HCT116 (cell line): ENCODE results near the gene NLRP12. TPM values are rescaled to one million over a fixed set of nuclear protein-coding genes. Genes with fewer than 3 reads are reported as not detected.

Experiments
- ATAC-seq: fragments of 200-7000 bp; cut with Tn5 transposase; 2 replicates; pipeline ENCODE4 v1.9.1; 2020; ENCODE audit warnings: mild to moderate bottlenecking, moderate library complexity
- BruUV-seq: library from RNA; stranded (reverse); fragments of 400-500 nt; replicated peaks from 2 replicates; lab custom pipeline; 2021; lab: Mats Ljungman, UMichigan
- CTCF ChIA-PET: fragments of 300-600 bp; sonication (Branson Sonifier 250); formaldehyde crosslinking; loops from one replicate; lab custom pipeline; 2021; ENCODE audit warnings: antibody characterized with exemption; lab: Charles Lee
- POLR2A ChIA-PET: fragments of 300-600, 350-600 bp; sonication (Branson Sonifier 250); formaldehyde crosslinking; loops from one replicate; lab custom pipeline; 2021; ENCODE audit warnings: antibody characterized with exemption; lab: Charles Lee
- RAD21 ChIA-PET, 2 experiments: fragments of 300-600 bp; sonication (Branson Sonifier 250); formaldehyde crosslinking; loops; one replicate each; lab custom pipeline; 2023; ENCODE audit warnings: low total read pairs in 2 of 2; ENCODE audit not compliant: uncharacterized antibody in 2 of 2, unreplicated experiment in 2 of 2, low non-redundant PET in 1 of 2; lab: Charles Lee
- DNase-seq: peaks from one replicate; pipeline ENCODE4 v3.0.0-alpha.2; 2010; ENCODE audit warnings: low read depth, low spot score
- H2AFZ ChIP-seq: fragments of 200-600 bp; shearing (Covaris generic), sonication (generic); 2 replicates; pipeline ENCODE4 v1.6.1; 2017; ENCODE audit warnings: low read depth, mixed run types, mixed read lengths, antibody characterized with exemption, low read length; ENCODE audit not compliant: poor library complexity, severe bottlenecking
- H3K27ac ChIP-seq: 2 replicates; pipeline ENCODE4 v1.5.1; 2012; ENCODE audit warnings: low read depth, low read length
- H3K27me3 ChIP-seq: fragments of 200-600 bp; sonication (generic); 2 replicates; pipeline ENCODE4 v1.6.1; 2016; ENCODE audit warnings: mixed run types, low read length, mixed read lengths; ENCODE audit not compliant: insufficient read depth
- H3K36me3 ChIP-seq, 2 experiments: fragments of 200-500 bp in 1 of 2; fragments of 200-600 bp in 1 of 2; sonication (Bioruptor generic) in 1 of 2; sonication (generic) in 1 of 2; 2 replicates each; pipeline versions ENCODE4 v1.5.1 to v1.6.1; 2014 to 2016; ENCODE audit warnings: low read length in 2 of 2, inconsistent platforms in 1 of 2, mixed read lengths in 1 of 2, mixed run types in 1 of 2; ENCODE audit not compliant: insufficient read depth in 2 of 2, control insufficient read depth in 1 of 2
- H3K4me1 ChIP-seq, 2 experiments: fragments of 200-600 bp in 1 of 2; sonication (generic) in 1 of 2; 2 replicates each; pipeline versions ENCODE4 v1.5.1 to v1.6.1; 2012 to 2017; ENCODE audit warnings: low read length in 2 of 2, inconsistent platforms in 1 of 2, mild to moderate bottlenecking in 1 of 2, mixed read lengths in 1 of 2, mixed run types in 1 of 2, moderate library complexity in 1 of 2; ENCODE audit not compliant: insufficient read depth in 2 of 2, control insufficient read depth in 1 of 2
- H3K4me2 ChIP-seq: fragments of 200-600 bp; sonication (generic); 2 replicates; pipeline ENCODE4 v1.6.1; 2017; ENCODE audit warnings: mixed run types, low read length, mixed read lengths
- H3K4me3 ChIP-seq, 2 experiments: fragments of 200-600 bp in 1 of 2; sonication (generic) in 1 of 2; replicated peaks in 1 of 2; 2 replicates each; pipeline ENCODE4 v1.5.1; 2011 to 2016; ENCODE audit warnings: low read length in 2 of 2, control low read depth in 1 of 2, low read depth in 1 of 2, mild to moderate bottlenecking in 1 of 2, mixed read lengths in 1 of 2, mixed run types in 1 of 2
- H3K79me2 ChIP-seq: fragments of 200-600 bp; sonication (generic); 2 replicates; pipeline ENCODE4 v1.6.1; 2017; ENCODE audit warnings: mild to moderate bottlenecking, mixed run types, low read length, moderate library complexity, mixed read lengths; ENCODE audit not compliant: insufficient read depth
- H3K9ac ChIP-seq: fragments of 200-600 bp; sonication (generic); 2 replicates; pipeline ENCODE4 v1.6.1; 2016; ENCODE audit warnings: low read length, mixed read lengths
- H3K9me2 ChIP-seq: fragments of 200-600 bp; sonication (generic), shearing (Covaris generic); 2 replicates; pipeline ENCODE4 v1.6.1; 2017; ENCODE audit warnings: mixed run types, mild to moderate bottlenecking, moderate library complexity; ENCODE audit not compliant: insufficient read depth
- H3K9me3 ChIP-seq, 2 experiments: fragments of 200-500 bp in 1 of 2; fragments of 200-600 bp in 1 of 2; sonication (Bioruptor generic) in 1 of 2; sonication (generic) in 1 of 2; 2 replicates each; pipeline ENCODE4 v1.6.1; 2014 to 2017; ENCODE audit warnings: low read length in 2 of 2, mixed read lengths in 2 of 2, inconsistent platforms in 1 of 2, low read depth in 1 of 2, mild to moderate bottlenecking in 1 of 2, mixed run types in 1 of 2, moderate library complexity in 1 of 2; ENCODE audit not compliant: control insufficient read depth in 1 of 2, insufficient read depth in 1 of 2
- H4K20me1 ChIP-seq: fragments of 200-600 bp; sonication (generic), shearing (Covaris generic); 2 replicates; pipeline ENCODE4 v1.6.1; 2017; ENCODE audit warnings: mixed run types, mild to moderate bottlenecking, moderate library complexity; ENCODE audit not compliant: insufficient read depth
- CEBPB ChIP-seq: IDR thresholded peaks from 2 replicates; pipeline ENCODE4 v1.6.1; 2012; ENCODE audit warnings: low read depth
- ELF1 ChIP-seq: IDR thresholded peaks from 2 replicates; pipeline ENCODE4 v1.6.1; 2012; ENCODE audit warnings: low read depth, borderline replicate concordance
- EZH2 ChIP-seq: fragments of 200-600 bp; sonication (generic); IDR thresholded peaks from 2 replicates; pipeline ENCODE4 v1.6.1; 2017; ENCODE audit warnings: antibody characterized with exemption, mixed run types
- EZH2phosphoT487 ChIP-seq: fragments of 200-600 bp; IDR thresholded peaks from 2 replicates; pipeline ENCODE4 v1.6.1; 2018; ENCODE audit warnings: antibody characterized with exemption, borderline replicate concordance
- FOSL1 ChIP-seq: IDR thresholded peaks from 2 replicates; pipeline ENCODE4 v1.6.1; 2012; ENCODE audit warnings: low read depth
- POLR2A ChIP-seq: IDR thresholded peaks from 2 replicates; pipeline ENCODE4 v1.7.0; 2011; ENCODE audit warnings: borderline replicate concordance; ENCODE audit not compliant: insufficient read depth, insufficient read length; ENCODE audit errors: extremely low read depth
- POLR2AphosphoS5 ChIP-seq: IDR thresholded peaks from 2 replicates; pipeline ENCODE4 v1.6.1; 2011; ENCODE audit warnings: mild to moderate bottlenecking, low read depth, low read length, moderate library complexity
- RAD21 ChIP-seq: IDR thresholded peaks from 2 replicates; pipeline ENCODE4 v1.6.1; 2012; ENCODE audit warnings: low read depth, mild to moderate bottlenecking
- SIN3A ChIP-seq: IDR thresholded peaks from 2 replicates; pipeline ENCODE4 v1.6.1; 2012; ENCODE audit warnings: low read depth
- SP1 ChIP-seq: IDR thresholded peaks from 2 replicates; pipeline ENCODE4 v1.6.1; 2012; ENCODE audit warnings: low read depth
- SRF ChIP-seq: IDR thresholded peaks from 2 replicates; pipeline ENCODE4 v1.6.1; 2012; ENCODE audit warnings: low read depth
- TCF7L2 ChIP-seq: IDR thresholded peaks from 2 replicates; pipeline ENCODE4 v1.7.0; 2011; ENCODE audit warnings: borderline replicate concordance, inconsistent platforms; ENCODE audit not compliant: insufficient read depth, insufficient read length; ENCODE audit errors: extremely low read depth
- YY1 ChIP-seq: IDR thresholded peaks from 2 replicates; pipeline ENCODE4 v1.6.1; 2011; ENCODE audit warnings: low read length, low read depth, moderate library complexity, mild to moderate bottlenecking; ENCODE audit not compliant: insufficient replicate concordance; ENCODE audit errors: extremely low read depth
- ZFX ChIP-seq: fragments of 450-650 bp; IDR thresholded peaks from 2 replicates; pipeline ENCODE4 v1.6.1; 2017
- ZNF274 ChIP-seq: fragments of 200-500 bp; sonication (Bioruptor generic); IDR thresholded peaks from 2 replicates; pipeline ENCODE4 v1.6.1; 2014; ENCODE audit warnings: mild to moderate bottlenecking, low read depth, low read length, inconsistent platforms
- intact Hi-C: fragments of 100-400 bp; cut with micrococcal nuclease; formaldehyde crosslinking; loops from 2 replicates; pipeline ENCODE4 v1.10.0; 2022
- total RNA-seq: library from RNA; stranded (reverse); gene quantifications from one replicate; pipeline ENCODE4 v1.2.1, GENCODE V29; 2021; ENCODE audit not compliant: unreplicated experiment
- TF ChIP-seq, protein P1 (sequence below): IDR thresholded peaks from 2 replicates; pipeline ENCODE4 v1.6.1; 2012
- TF ChIP-seq, protein P2 (sequence below), 3 experiments: fragments of 200-600 bp in 1 of 3; sonication (generic) in 1 of 3; IDR thresholded peaks in 2 of 3; conservative IDR thresholded peaks in 1 of 3; 2 replicates each; pipeline ENCODE4 v1.5.1; 2012 to 2017; ENCODE audit warnings: low read depth in 2 of 3, low read length in 2 of 3, antibody characterized with exemption in 1 of 3, borderline replicate concordance in 1 of 3, control low read depth in 1 of 3, mild to moderate bottlenecking in 1 of 3, mixed read lengths in 1 of 3, mixed run types in 1 of 3, moderate library complexity in 1 of 3; ENCODE audit not compliant: insufficient read depth in 1 of 3
- TF ChIP-seq, protein P3 (sequence below): IDR thresholded peaks from 2 replicates; pipeline ENCODE4 v1.6.1; 2012

NLRP12 gene
- total RNA-seq, 1 experiment from 2014 or later = 0.25 TPM

GRCh38 chr19:53789708-53790678 lies 34.1 kb downstream of the NLRP12 start:
- H4K20me1 ChIP-seq = no peaks in the 10 kb centered on the region
- H3K9me3 ChIP-seq = no peaks in the 10 kb centered on the region; a peak in 1 of 4 replicates
- no peak overlapping the region for H3K9ac ChIP-seq
- H3K4me2 ChIP-seq = no peak overlapping the region
- TF ChIP-seq SIN3A (no peak), POLR2AphosphoS5 (no peak), ELF1 (no peak), ZFX (no peak), CEBPB (no peak), RAD21 (no peak), POLR2A (no peak), ZNF274 (no peak), EZH2 (no peak), EZH2phosphoT487 (no peak), YY1 (no peak), SP1 (no peak), FOSL1 (no peak), SRF (no peak), TCF7L2 (no peak)
- TF ChIP-seq, protein P1, sequence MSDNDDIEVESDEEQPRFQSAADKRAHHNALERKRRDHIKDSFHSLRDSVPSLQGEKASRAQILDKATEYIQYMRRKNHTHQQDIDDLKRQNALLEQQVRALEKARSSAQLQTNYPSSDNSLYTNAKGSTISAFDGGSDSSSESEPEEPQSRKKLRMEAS = no peak
- TF ChIP-seq, protein P2, sequence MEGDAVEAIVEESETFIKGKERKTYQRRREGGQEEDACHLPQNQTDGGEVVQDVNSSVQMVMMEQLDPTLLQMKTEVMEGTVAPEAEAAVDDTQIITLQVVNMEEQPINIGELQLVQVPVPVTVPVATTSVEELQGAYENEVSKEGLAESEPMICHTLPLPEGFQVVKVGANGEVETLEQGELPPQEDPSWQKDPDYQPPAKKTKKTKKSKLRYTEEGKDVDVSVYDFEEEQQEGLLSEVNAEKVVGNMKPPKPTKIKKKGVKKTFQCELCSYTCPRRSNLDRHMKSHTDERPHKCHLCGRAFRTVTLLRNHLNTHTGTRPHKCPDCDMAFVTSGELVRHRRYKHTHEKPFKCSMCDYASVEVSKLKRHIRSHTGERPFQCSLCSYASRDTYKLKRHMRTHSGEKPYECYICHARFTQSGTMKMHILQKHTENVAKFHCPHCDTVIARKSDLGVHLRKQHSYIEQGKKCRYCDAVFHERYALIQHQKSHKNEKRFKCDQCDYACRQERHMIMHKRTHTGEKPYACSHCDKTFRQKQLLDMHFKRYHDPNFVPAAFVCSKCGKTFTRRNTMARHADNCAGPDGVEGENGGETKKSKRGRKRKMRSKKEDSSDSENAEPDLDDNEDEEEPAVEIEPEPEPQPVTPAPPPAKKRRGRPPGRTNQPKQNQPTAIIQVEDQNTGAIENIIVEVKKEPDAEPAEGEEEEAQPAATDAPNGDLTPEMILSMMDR (IDR thresholded peaks at IDR 0.05 in 2 of 3, conservative IDR thresholded peaks at IDR 0.05 in 1 of 3; ENCODE audit: borderline replicate concordance in 1 of 3, insufficient read depth in 1 of 3, low read depth in 2 of 3, low read length in 2 of 3) = no peak
- TF ChIP-seq, protein P3, sequence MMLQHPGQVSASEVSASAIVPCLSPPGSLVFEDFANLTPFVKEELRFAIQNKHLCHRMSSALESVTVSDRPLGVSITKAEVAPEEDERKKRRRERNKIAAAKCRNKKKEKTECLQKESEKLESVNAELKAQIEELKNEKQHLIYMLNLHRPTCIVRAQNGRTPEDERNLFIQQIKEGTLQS = no peak
- DNase-seq = no peak
- CTCF ChIA-PET = no interaction called here
- BruUV-seq = no TSS peak
- no peaks in the 10 kb centered on the region for H3K36me3 ChIP-seq
- no peak overlapping the region for H3K4me3 ChIP-seq
- no peak for ATAC-seq
- no peaks in the 10 kb centered on the region for H3K9me2 ChIP-seq
- peaks cover 0 to 8% of the 10 kb centered on the region in 2 experiments; a peak in 1 of 4 replicates for H3K4me1 ChIP-seq
- RAD21 ChIA-PET = no interaction called here
- H3K27ac ChIP-seq = no peak overlapping the region
- intact Hi-C loops = no loop called here
- no peaks in the 10 kb centered on the region for H3K79me2 ChIP-seq
- H2AFZ ChIP-seq = no peak overlapping the region
- no peaks in the 10 kb centered on the region for H3K27me3 ChIP-seq
- POLR2A ChIA-PET = no interaction called here
